Keratinocyte (primary cell): ENCODE measurements around the gene ANTKMT. TPM values are rescaled to one million over a fixed set of nuclear protein-coding genes. Genes with fewer than 3 reads are reported as not detected.

Experiments
- DNase-seq: peaks from one replicate; pipeline ENCODE4 v3.0.0-alpha.2; 2011; ENCODE audit warnings: low read depth, missing footprints, low spot score
- FAIRE-seq: peaks from 2 replicates; lab custom pipeline; 2011; peaks lifted over from hg19 to GRCh38; lab: Jason Lieb, UNC
- H2AFZ ChIP-seq: 2 replicates; pipeline ENCODE4 v1.6.0; 2012; ENCODE audit warnings: low read length, control low read depth, inconsistent platforms; ENCODE audit not compliant: control insufficient read depth
- H3K27ac ChIP-seq: 2 replicates; pipeline ENCODE4 v1.5.1; 2011; ENCODE audit warnings: low read length; ENCODE audit not compliant: control insufficient read depth, insufficient read depth
- H3K27me3 ChIP-seq: 3 replicates; pipeline ENCODE4 v1.6.0; 2011; ENCODE audit warnings: low read length; ENCODE audit not compliant: control insufficient read depth, insufficient read depth; ENCODE audit errors: extremely low read depth
- H3K36me3 ChIP-seq, 2 experiments: 2 replicates in 1 of 2; 3 replicates in 1 of 2; pipeline ENCODE4 v1.5.1; 2011; ENCODE audit warnings: low read length in 2 of 2, mild to moderate bottlenecking in 1 of 2; ENCODE audit not compliant: control insufficient read depth in 2 of 2, insufficient read depth in 2 of 2; ENCODE audit errors: extremely low read depth in 1 of 2
- H3K4me1 ChIP-seq: 3 replicates; pipeline ENCODE4 v1.5.1; 2011; ENCODE audit warnings: low read length; ENCODE audit not compliant: control insufficient read depth, insufficient read depth; ENCODE audit errors: extremely low read depth
- H3K4me2 ChIP-seq: 3 replicates; pipeline ENCODE4 v1.6.0; 2011; ENCODE audit warnings: low read depth, low read length; ENCODE audit not compliant: control insufficient read depth, insufficient read depth; ENCODE audit errors: extremely low read depth
- H3K4me3 ChIP-seq, 3 experiments: fragments of 200-600 bp in 1 of 3; sonication (generic) in 1 of 3; 2 replicates in 2 of 3; 3 replicates in 1 of 3; pipeline ENCODE4 v1.5.1; 2011 to 2016; ENCODE audit warnings: low read length in 3 of 3, mild to moderate bottlenecking in 3 of 3, control low read depth in 2 of 3, inconsistent platforms in 1 of 3, low read depth in 1 of 3, mixed read lengths in 1 of 3, mixed run types in 1 of 3, moderate library complexity in 1 of 3; ENCODE audit not compliant: control insufficient read depth in 2 of 3, insufficient read depth in 2 of 3; ENCODE audit errors: extremely low read depth in 1 of 3
- H3K79me2 ChIP-seq: 2 replicates; pipeline ENCODE4 v1.6.0; 2012; ENCODE audit warnings: low read length; ENCODE audit not compliant: control insufficient read depth, insufficient read depth
- H3K9ac ChIP-seq: 3 replicates; pipeline ENCODE4 v1.6.0; 2011; ENCODE audit warnings: low read length; ENCODE audit not compliant: control insufficient read depth, insufficient read depth; ENCODE audit errors: extremely low read depth
- H3K9me1 ChIP-seq: 3 replicates; pipeline ENCODE4 v1.6.0; 2011; ENCODE audit warnings: low read length; ENCODE audit not compliant: control insufficient read depth, insufficient read depth; ENCODE audit errors: extremely low read depth
- H3K9me3 ChIP-seq: 2 replicates; pipeline ENCODE4 v1.5.1; 2012; ENCODE audit warnings: low read depth, low read length; ENCODE audit not compliant: control insufficient read depth
- H4K20me1 ChIP-seq: 3 replicates; pipeline ENCODE4 v1.6.0; 2011; ENCODE audit warnings: low read length; ENCODE audit not compliant: control insufficient read depth, insufficient read depth; ENCODE audit errors: extremely low read depth
- CTCF ChIP-seq, 3 experiments: IDR thresholded peaks in 1 of 3; conservative IDR thresholded peaks in 1 of 3; optimal IDR thresholded peaks in 1 of 3; 2 replicates in 2 of 3; 3 replicates in 1 of 3; pipeline versions ENCODE3 to v1.5.1; 2011; ENCODE audit warnings: low read length in 3 of 3, mild to moderate bottlenecking in 3 of 3, moderate library complexity in 2 of 3, control low read depth in 1 of 3, inconsistent platforms in 1 of 3; ENCODE audit not compliant: insufficient read depth in 2 of 3; ENCODE audit errors: extremely low read depth in 1 of 3
- EZH2 ChIP-seq: IDR thresholded peaks from one replicate; pipeline ENCODE4 v1.6.1; 2012; ENCODE audit warnings: inconsistent platforms, mild to moderate bottlenecking, low read length, moderate library complexity
- dilution Hi-C: fragments of 300-500 bp; cut with MboI; formaldehyde crosslinking; loops from one replicate; pipeline ENCODE4 v1.7.0; 2020; ENCODE audit warnings: low sequenced_read_pairs; ENCODE audit not compliant: extremely low pct_ligation_motif_present
- polyA plus RNA-seq, 5 experiments: library from polyadenylated mRNA; depleted of rRNA in 3 of 5; stranded (reverse) in 3 of 5; stranded (forward) in 1 of 5; unstranded in 1 of 5; fragments of >200 nt; gene quantifications; 1 replicate in 1 of 5; 2 replicates in 3 of 5; 3 replicates in 1 of 5; pipeline versions ENCODE4 v1.2.1 to v1.2.3, GENCODE V29; 2011 to 2012; ENCODE audit warnings: missing spikeins in 2 of 5, low read depth in 1 of 5, low replicate concordance in 1 of 5

The ANTKMT gene
- polyA plus RNA-seq, 1 donor (not counting 4 experiments of a cell fraction or from before 2014, with no cell fraction given), result 5.6 TPM

DNA sequence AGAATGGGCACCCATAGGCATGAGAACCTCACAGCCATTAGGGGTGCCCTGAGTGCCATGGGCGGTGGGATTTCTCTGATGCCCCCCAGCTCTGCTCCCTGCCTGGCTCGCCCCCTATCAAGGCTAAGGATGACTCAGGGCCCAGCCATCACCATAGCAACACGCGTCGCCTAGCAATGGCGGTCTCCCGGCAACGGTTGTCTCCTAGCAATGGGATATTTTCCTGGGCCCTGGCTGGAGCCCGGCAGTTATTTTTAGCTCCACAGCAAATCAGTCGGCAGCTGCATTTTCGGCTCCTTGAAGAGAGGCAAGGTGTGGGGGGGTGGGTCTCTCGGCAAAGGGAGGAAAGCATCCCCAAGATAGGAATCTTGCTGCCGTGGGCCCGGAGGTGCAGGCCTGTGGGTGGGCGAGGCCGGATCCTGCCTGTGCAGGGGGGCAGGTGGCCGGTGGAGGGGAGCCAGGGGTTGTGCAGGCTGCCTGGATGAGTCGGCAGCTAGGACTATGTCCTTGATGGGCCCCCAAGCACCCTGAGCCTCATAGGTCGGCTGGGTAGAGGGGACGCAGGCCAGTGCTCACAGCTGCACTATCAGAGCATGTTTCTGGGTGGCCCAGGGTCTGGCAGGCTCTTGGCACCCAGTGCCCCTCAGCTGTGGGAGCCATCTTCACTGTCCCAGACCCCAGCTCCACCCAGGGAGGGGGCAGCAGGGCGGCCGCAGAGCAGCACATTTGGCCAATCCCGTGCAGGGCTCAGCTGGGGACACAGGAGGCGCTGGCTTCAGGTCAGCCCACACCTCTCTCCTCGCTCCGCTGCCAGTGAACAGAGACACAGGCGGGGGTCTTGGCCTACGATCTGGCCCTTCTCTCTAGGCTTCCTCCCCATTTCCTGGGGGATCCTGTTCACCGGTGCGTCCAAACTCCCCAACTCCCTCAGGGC is 11.1 kb upstream of the ANTKMT start:
- no peak overlapping the region for H3K27ac ChIP-seq
- no peaks in the 10 kb centered on the region for H3K9me1 ChIP-seq
- H3K4me2 ChIP-seq, result no peak overlapping the region
- TF ChIP-seq CTCF (optimal IDR thresholded peaks at IDR 0.05 in 1 of 3, IDR thresholded peaks at IDR 0.05 in 1 of 3, conservative IDR thresholded peaks at IDR 0.05 in 1 of 3; ENCODE audit: extremely low read depth in 1 of 3, insufficient read depth in 2 of 3, low read length in 3 of 3) (no peak), EZH2 (no peak)
- no peaks in the 10 kb centered on the region for H3K9me3 ChIP-seq
- no peak overlapping the region for H2AFZ ChIP-seq
- FAIRE-seq (no peak), DNase-seq (no peak)
- H3K4me3 ChIP-seq, result no peak overlapping the region
- H4K20me1 ChIP-seq, result peaks cover 2% of the 10 kb centered on the region
- H3K27me3 ChIP-seq, result peaks cover 60% of the 10 kb centered on the region
- peaks cover 12% of the 10 kb centered on the region for H3K4me1 ChIP-seq
- no peaks in the 10 kb centered on the region for H3K36me3 ChIP-seq
- no peaks in the 10 kb centered on the region for H3K79me2 ChIP-seq
- no peak overlapping the region for H3K9ac ChIP-seq
- dilution Hi-C loops, result no loop called here

- no peak overlapping the region for H3K4me3 ChIP-seq
- no peak for FAIRE-seq
- no peak overlapping the region for H3K4me2 ChIP-seq
- H4K20me1 ChIP-seq, result peaks cover 2% of the 10 kb centered on the region
- no peak for DNase-seq
- no peaks in the 10 kb centered on the region for H3K9me1 ChIP-seq
- peaks cover 12% of the 10 kb centered on the region for H3K4me1 ChIP-seq
- no peaks in the 10 kb centered on the region for H3K9me3 ChIP-seq
- TF ChIP-seq CTCF (optimal IDR thresholded peaks at IDR 0.05 in 1 of 3, IDR thresholded peaks at IDR 0.05 in 1 of 3, conservative IDR thresholded peaks at IDR 0.05 in 1 of 3; ENCODE audit: extremely low read depth in 1 of 3, insufficient read depth in 2 of 3, low read length in 3 of 3), result no peak
- no peak for TF ChIP-seq EZH2
- dilution Hi-C loops, result no loop called here
- H3K27ac ChIP-seq, result no peak overlapping the region
- peaks cover 57% of the 10 kb centered on the region for H3K27me3 ChIP-seq
- H3K79me2 ChIP-seq, result no peaks in the 10 kb centered on the region
- no peaks in the 10 kb centered on the region for H3K36me3 ChIP-seq
- H3K9ac ChIP-seq, result no peak overlapping the region
- no peak overlapping the region for H2AFZ ChIP-seq
Measured at GRCh38 chr16:710500-711075, 10.4 kb upstream of the ANTKMT start.
